GM19035 (cell line): Measurements from ENCODE around the gene AK9.

ENCODE experiments used
- ATAC-seq: cut with Tn5 transposase; IDR thresholded peaks from one replicate; pipeline ENCODE4 v1.9.1; 2021; ENCODE audit not compliant: unreplicated experiment

The AK9 gene

DNA sequence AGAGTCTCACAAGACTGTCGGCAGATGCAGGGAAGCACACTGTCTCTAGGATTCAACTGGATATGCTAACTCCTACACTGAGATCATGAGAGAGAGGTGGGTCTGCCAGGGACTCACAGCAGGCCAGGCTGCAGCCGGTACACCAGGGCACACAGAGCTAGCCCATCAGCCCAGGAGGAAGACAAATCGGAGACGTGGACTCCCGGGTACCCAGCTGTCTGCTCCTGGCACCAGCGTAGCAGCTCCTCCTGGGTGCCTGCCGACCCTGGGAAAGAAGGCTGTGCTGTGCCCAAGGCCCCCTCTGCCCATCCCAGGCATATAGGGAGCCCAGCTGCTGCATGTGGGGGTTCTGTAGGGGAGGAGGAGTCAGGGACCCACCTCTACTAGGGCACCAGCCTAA, 242.4 kb downstream of the AK9 start:
- no peak for ATAC-seq

DNA sequence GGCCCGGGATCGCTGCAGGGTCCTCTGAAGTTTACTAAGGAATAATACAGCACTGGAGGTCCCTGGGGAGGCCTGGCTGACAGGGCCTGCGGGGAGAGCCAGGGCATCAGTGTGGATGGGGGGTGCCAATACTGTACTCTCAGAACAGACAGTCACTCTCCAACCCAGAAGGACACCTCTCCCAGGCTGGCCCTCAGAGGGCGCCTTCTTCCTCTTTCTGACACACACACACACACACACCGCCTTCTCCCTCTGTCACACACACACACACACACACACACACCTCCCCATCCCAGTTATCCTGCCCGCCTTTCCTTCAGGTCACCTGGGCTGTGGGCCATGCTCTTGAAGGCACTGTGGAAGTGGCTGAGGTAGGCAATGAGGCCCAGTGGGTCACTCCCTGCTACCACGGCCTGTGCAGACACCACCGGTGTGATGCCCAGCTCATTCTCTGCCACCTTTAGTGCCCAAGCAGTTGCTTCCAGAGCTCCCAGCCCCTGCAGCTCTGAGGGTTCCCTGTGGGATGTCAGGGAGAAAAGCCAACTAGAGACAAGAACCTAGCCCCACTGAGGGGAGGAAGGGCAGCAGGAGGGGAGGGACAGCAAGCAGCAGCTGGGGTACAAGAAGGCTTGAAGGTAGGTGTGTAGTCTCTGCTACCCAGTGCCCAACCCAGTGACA, 243.0 kb downstream of the AK9 start:
- no peak for ATAC-seq

DNA sequence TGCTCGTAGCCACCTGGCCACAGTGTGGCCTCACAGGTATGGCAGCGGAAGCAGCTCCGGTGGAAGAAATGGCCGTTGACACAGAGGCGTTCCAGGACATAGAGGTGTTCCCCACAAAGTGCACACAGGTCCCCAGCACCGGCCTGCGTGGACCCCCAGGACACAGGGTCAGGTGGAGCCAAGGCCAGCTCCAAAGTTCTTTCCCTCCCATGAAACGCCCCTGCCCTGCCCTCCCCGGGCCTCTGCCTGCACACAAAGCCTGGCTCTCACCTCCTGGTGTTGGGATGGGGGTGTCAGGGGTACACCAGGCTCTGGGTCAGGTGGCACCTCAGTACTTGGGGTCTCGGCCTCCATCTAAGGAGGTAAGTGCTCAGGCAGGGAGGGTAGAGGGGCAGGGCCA, 243.9 kb downstream of the AK9 start:
- no peak for ATAC-seq

DNA sequence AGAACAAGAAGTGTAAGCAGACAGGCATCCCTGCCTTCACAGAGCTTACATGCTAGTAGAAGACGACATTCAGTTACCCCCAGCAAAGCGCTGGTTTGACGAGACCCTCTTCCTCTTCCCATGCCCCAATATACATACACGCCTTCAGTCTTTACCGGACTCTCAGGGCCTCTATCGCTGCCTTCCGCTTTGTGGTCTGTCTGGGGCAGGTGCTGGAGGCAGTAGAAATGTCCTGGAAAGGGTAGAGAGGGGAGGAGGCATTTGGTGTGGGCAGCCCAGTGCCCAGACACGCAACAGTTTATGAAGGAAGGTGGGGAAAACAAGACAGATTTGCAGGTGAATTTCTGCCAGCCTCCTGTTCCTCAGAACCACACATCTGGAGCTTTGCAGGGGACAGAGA, 244.5 kb downstream of the AK9 start:
- ATAC-seq: no peak

DNA sequence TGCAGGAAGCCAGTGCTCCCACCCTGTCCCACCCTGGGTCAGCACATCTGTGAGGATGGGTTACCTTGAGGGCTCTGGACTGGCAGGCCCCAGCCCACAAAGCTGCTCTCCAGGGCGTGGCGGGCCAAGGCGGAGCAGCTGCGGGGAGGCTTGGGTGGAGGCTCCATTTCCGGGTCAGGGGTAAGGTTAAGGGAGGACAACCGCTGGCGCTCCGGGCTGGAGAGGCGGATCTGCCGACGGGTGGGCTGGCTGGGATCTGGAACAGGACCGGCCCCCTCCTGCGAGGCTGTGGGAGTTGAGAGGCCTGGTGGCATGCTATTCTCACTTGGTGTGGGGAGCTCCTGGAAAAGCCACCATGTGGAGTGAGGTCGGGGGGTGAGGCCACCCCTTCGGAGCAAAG, 244.9 kb downstream of the AK9 start:
- no peak for ATAC-seq

DNA sequence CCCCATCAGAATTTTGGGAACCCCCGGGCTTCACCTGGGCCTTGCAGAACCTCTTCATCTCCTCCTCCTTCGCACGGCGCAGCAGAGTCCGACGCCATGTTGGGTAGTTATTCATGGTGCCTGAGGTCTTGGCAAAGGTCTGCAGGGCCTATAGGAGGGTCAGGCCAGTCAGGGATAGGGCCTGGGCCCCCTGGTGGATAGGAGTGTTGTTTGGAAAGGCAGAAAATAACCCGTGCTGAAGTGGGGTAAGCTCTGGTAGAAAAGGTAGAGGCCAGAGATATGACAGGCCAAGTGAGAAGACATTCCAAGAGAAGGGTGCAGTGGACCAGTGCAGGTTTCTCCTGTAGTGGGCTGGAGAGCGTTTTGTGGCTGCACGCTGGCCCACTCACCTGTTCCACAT, 245.6 kb downstream of the AK9 start:
- ATAC-seq: no peak

DNA sequence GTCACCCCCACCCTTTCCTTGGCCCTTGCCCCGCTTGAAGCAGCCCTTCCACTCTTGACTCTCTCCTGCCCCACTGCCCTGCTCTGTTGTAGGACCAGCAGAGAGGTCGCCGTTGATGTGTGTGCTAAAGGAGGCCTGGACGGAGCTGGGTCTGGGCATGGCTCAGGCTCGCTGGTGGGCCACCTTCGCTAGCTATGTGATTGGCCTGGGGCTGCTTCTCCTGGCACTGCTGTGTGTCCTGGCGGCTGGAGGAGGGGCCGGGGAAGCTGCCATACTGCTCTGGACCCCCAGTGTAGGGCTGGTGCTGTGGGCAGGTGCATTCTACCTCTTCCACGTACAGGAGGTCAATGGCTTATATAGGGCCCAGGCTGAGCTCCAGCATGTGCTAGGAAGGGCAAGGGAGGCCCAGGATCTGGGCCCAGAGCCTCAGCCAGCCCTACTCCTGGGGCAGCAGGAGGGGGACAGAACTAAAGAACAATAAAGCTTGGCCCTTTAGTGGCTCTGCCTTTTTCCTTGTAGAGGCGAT, 247.5 kb downstream of the AK9 start:
- no peak for ATAC-seq
